ENCODE measurements around the gene CACNA1C. TPM values are rescaled to one million over a fixed set of nuclear protein-coding genes. Genes with fewer than 3 reads are reported as not detected.

CACNA1C gene
- total and polyA plus RNA-seq, 10 of the 15 experiments (the other 5 are each of a cell fraction or from before 2014, with no cell fraction given): under 0.01 to 0.15 (median 0.09) TPM; not detected in 5

DNA sequence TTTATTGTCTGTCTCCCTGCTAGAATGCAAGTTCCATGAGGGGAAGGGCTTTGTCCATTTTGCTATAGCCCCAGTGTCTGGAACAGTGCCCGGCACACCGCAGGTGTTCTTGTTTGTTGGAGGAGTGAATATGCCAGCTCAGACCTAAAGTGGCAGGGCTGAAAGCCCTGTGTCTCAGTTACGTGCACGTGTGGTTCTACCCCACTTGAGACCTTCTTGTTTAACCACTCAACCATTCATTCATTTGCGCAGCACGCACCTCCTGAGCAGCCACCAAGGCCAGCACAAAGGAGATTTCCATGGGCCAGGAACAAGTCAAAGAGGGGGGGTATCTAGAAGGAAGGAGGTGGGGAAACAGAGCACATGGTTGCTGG is 404.0 kb downstream of the CACNA1C start:
- Histone ChIP-seq H3K9ac (ENCODE audit: control insufficient read depth, insufficient read depth, low read length) (no peak overlapping the region), H3K79me2 (ENCODE audit: control insufficient read depth, insufficient read depth, low read length) (no peaks in the 10 kb centered on the region), H3K27me3 (replicated peaks in 1 of 2; ENCODE audit: control insufficient read depth in 2 of 2, insufficient read depth in 2 of 2, low read length in 1 of 2) (peaks cover 0 to 2% of the 10 kb centered on the region in 2 experiments; a peak in 1 of 4 replicates), H3K27ac (ENCODE audit: control insufficient read depth, insufficient read depth) (no peak overlapping the region), H4K20me1 (ENCODE audit: control insufficient read depth, insufficient read depth) (no peaks in the 10 kb centered on the region), H3K4me2 (ENCODE audit: control insufficient read depth, insufficient read depth) (no peak overlapping the region), H2AFZ (ENCODE audit: control insufficient read depth, low read depth, low read length) (no peak overlapping the region), H3K9me3 (replicated peaks; ENCODE audit: control insufficient read depth, insufficient read depth, low read length) (no peaks in the 10 kb centered on the region), H3K36me3 (ENCODE audit: control insufficient read depth in 2 of 2, insufficient read depth in 2 of 2, low read length in 1 of 2) (no peaks in the 10 kb centered on the region), H3K4me3 (no peak overlapping the region), H3K4me1 (ENCODE audit: control insufficient read depth, insufficient read depth, low read length) (no peaks in the 10 kb centered on the region)
- ChIA-PET RAD21 (ENCODE audit: unreplicated experiment) (no interaction called here), POLR2A (no interaction called here), SMC1A (ENCODE audit: uncharacterized antibody, unreplicated experiment) (no interaction called here), CTCF (no interaction called here)
- TF ChIP-seq CHD1 (IDR thresholded peaks at IDR 0.05; ENCODE audit: low read depth, low read length): no peak
- WGBS (ENCODE audit: insufficient coverage, insufficient replicate concordance, low lambda C conversion rate, missing lambda C conversion rate): 66% methylated on average over 6 of the region's 6 CpGs
- in situ Hi-C loops (cut with MboI): no loop called here
- intact Hi-C loops (cut with micrococcal nuclease; ENCODE audit: unreplicated experiment): no loop called here
- DNase-seq (ENCODE audit: low read depth, low spot score) (no peak), ATAC-seq (no peak), FAIRE-seq (no peak)
- BruUV-seq (replicated peaks): no TSS peak

DNA sequence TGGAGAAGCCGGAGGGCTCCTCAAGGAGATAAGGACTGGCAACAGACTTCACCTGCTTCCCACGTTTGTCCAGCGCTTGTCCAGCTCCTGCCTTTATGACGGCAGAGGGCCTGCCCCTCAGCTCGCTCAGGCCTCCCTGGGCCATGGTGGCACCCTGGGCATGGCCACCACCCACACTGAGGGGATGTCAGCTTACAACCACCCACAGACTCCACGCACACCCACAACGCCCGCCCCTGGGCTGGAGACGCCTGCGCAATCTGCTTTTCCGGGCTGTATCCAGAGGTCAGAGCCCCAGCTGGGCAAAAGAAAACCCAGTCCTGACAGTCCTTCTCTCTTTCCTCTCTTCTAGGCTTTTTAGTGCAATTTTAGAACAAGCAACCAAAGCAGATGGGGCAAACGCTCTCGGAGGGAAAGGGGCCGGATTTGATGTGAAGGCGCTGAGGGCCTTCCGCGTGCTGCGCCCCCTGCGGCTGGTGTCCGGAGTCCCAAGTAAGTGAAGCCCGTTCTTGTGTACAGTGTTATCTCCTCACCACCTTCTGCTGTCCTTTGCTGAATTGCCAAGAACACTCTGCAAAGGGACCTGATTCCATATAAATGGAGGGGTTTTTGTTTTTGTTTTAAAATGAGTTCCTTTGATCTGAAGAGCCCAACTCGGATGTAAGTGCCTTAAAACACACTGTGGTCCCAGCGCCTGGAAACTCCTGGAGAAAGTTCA is 404.6 kb downstream of the CACNA1C start:
- BruUV-seq (replicated peaks): no TSS peak
- ATAC-seq (no peak), DNase-seq (ENCODE audit: low read depth, low spot score) (no peak), FAIRE-seq (no peak)
- H3K9me3 ChIP-seq (replicated peaks; ENCODE audit: control insufficient read depth, insufficient read depth, low read length): no peaks in the 10 kb centered on the region
- in situ Hi-C loops (cut with MboI): no loop called here
- no peak overlapping the region for H2AFZ ChIP-seq (ENCODE audit: control insufficient read depth, low read depth, low read length)
- no peaks in the 10 kb centered on the region for H4K20me1 ChIP-seq (ENCODE audit: control insufficient read depth, insufficient read depth)
- H3K4me1 ChIP-seq (ENCODE audit: control insufficient read depth, insufficient read depth, low read length): no peaks in the 10 kb centered on the region
- H3K79me2 ChIP-seq (ENCODE audit: control insufficient read depth, insufficient read depth, low read length): no peaks in the 10 kb centered on the region
- H3K27ac ChIP-seq (ENCODE audit: control insufficient read depth, insufficient read depth): no peak overlapping the region
- no peak overlapping the region for H3K9ac ChIP-seq (ENCODE audit: control insufficient read depth, insufficient read depth, low read length)
- intact Hi-C loops (cut with micrococcal nuclease; ENCODE audit: unreplicated experiment): no loop called here
- WGBS (ENCODE audit: insufficient coverage, insufficient replicate concordance, low lambda C conversion rate, missing lambda C conversion rate): 59% methylated on average over 22 of the region's 23 CpGs
- RAD21 ChIA-PET (ENCODE audit: unreplicated experiment): no interaction called here
- POLR2A ChIA-PET: no interaction called here
- SMC1A ChIA-PET (ENCODE audit: uncharacterized antibody, unreplicated experiment): no interaction called here
- no peak overlapping the region for H3K4me2 ChIP-seq (ENCODE audit: control insufficient read depth, insufficient read depth)
- H3K36me3 ChIP-seq (ENCODE audit: control insufficient read depth in 2 of 2, insufficient read depth in 2 of 2, low read length in 1 of 2): no peaks in the 10 kb centered on the region
- CTCF ChIA-PET: no interaction called here
- H3K27me3 ChIP-seq (replicated peaks in 1 of 2; ENCODE audit: control insufficient read depth in 2 of 2, insufficient read depth in 2 of 2, low read length in 1 of 2): peaks cover 0 to 2% of the 10 kb centered on the region in 2 experiments; a peak in 1 of 4 replicates
- TF ChIP-seq POLR2AphosphoS5 (IDR thresholded peaks at IDR 0.05; ENCODE audit: low read length) (no peak), ZNF592 (IDR thresholded peaks at IDR 0.05) (no peak), JUND (IDR thresholded peaks at IDR 0.05; ENCODE audit: low read depth, low read length) (no peak), ZNF207 (IDR thresholded peaks at IDR 0.05; ENCODE audit: borderline replicate concordance) (no peak), USF2 (IDR thresholded peaks at IDR 0.05; ENCODE audit: borderline replicate concordance, low read depth, low read length) (no peak)
- TF ChIP-seq, protein P1, sequence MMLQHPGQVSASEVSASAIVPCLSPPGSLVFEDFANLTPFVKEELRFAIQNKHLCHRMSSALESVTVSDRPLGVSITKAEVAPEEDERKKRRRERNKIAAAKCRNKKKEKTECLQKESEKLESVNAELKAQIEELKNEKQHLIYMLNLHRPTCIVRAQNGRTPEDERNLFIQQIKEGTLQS (IDR thresholded peaks at IDR 0.05; ENCODE audit: borderline replicate concordance, extremely low read depth, low read depth, low read length): no peak
- no peak overlapping the region for H3K4me3 ChIP-seq

Measured in GM12878 (cell line).